B cell (primary cell): Measurements from ENCODE around the gene SMTNL2. TPM values are rescaled to one million over a fixed set of nuclear protein-coding genes. Genes with fewer than 3 reads are reported as not detected.

ENCODE experiments used
- ATAC-seq: fragments of 200-7000 bp; cut with Tn5 transposase; one replicate; pipeline ENCODE4 v1.10.0; 2021; ENCODE audit warnings: low read depth, mild to moderate bottlenecking, moderate number of reproducible peaks, moderate library complexity
- CTCF ChIA-PET: fragments of 350-600 bp; sonication (Branson Sonifier 250); formaldehyde crosslinking; loops from one replicate; lab custom pipeline; 2021; ENCODE audit warnings: antibody characterized with exemption, inconsistent platforms; lab: Charles Lee
- POLR2A ChIA-PET: fragments of 350-600 bp; sonication (Branson Sonifier 250); formaldehyde crosslinking; loops from one replicate; lab custom pipeline; 2021; ENCODE audit warnings: antibody characterized with exemption; lab: Charles Lee
- DNase-seq: peaks from one replicate; pipeline ENCODE4 v3.0.0; 2013
- H2AFZ ChIP-seq: 2 replicates; pipeline ENCODE4 v1.6.1; 2012; ENCODE audit warnings: mild to moderate bottlenecking, low read depth, low read length; ENCODE audit not compliant: insufficient read depth, poor library complexity, severe bottlenecking
- H3K27ac ChIP-seq, 2 donors: 1 replicate in 1 of 2; 2 replicates in 1 of 2; pipeline ENCODE4 v1.5.1; 2012 to 2013; ENCODE audit warnings: low read length in 2 of 2, mild to moderate bottlenecking in 2 of 2, moderate library complexity in 1 of 2
- H3K27me3 ChIP-seq, 4 experiments: fragments of 200-600 bp in 1 of 4; sonication (generic) in 1 of 4; replicated peaks in 1 of 4; 1 replicate in 2 of 4; 2 replicates in 2 of 4; pipeline versions ENCODE4 v1.6.1 to v1.7.0; 2013 to 2016; ENCODE audit warnings: low read length in 3 of 4, mild to moderate bottlenecking in 2 of 4, mixed read lengths in 1 of 4, moderate library complexity in 1 of 4; ENCODE audit not compliant: insufficient read depth in 4 of 4, control insufficient read depth in 3 of 4; ENCODE audit errors: control extremely low read depth in 1 of 4
- H3K36me3 ChIP-seq, 2 experiments: replicated peaks in 1 of 2; 1 replicate in 1 of 2; 2 replicates in 1 of 2; pipeline versions ENCODE4 v1.6.1 to v1.7.1; 2013; ENCODE audit warnings: low read length in 1 of 2; ENCODE audit not compliant: insufficient read depth in 2 of 2, control insufficient read depth in 1 of 2; ENCODE audit errors: control extremely low read depth in 1 of 2, extremely low read depth in 1 of 2
- H3K4me1 ChIP-seq, 2 donors: fragments of 200-600 bp in 1 of 2; sonication (generic) in 1 of 2; 1 replicate in 1 of 2; 2 replicates in 1 of 2; pipeline versions ENCODE4 v1.5.1 to v1.6.1; 2013 to 2017; ENCODE audit warnings: low read length in 2 of 2; ENCODE audit not compliant: control insufficient read depth in 2 of 2, insufficient read depth in 2 of 2
- H3K4me2 ChIP-seq: replicated peaks from 2 replicates; pipeline ENCODE3; 2012; ENCODE audit warnings: mild to moderate bottlenecking, low read depth, low read length; ENCODE audit not compliant: poor library complexity, severe bottlenecking
- H3K4me3 ChIP-seq, 5 experiments: fragments of 200-600 bp in 1 of 5; sonication (generic) in 1 of 5; 1 replicate in 3 of 5; 2 replicates in 2 of 5; pipeline versions ENCODE4 v1.5.1 to v1.7.0; 2011 to 2016; ENCODE audit warnings: low read length in 4 of 5, mild to moderate bottlenecking in 4 of 5, low read depth in 2 of 5, control low read depth in 1 of 5, moderate library complexity in 1 of 5; ENCODE audit not compliant: insufficient read depth in 1 of 5; ENCODE audit errors: control extremely low read depth in 1 of 5, extremely low read depth in 1 of 5
- H3K79me2 ChIP-seq: fragments of 200-600 bp; sonication (generic); one replicate; pipeline ENCODE4 v1.6.0; 2016; ENCODE audit warnings: low read length; ENCODE audit not compliant: control insufficient read depth, insufficient read depth
- H3K9ac ChIP-seq: fragments of 200-600 bp; sonication (generic); 2 replicates; pipeline ENCODE4 v1.6.1; 2017; ENCODE audit warnings: mild to moderate bottlenecking, low read length, moderate library complexity
- H3K9me3 ChIP-seq, 3 donors: one replicate each; pipeline versions ENCODE4 v1.6.1 to v1.7.1; 2013; ENCODE audit warnings: low read length in 2 of 3; ENCODE audit not compliant: control insufficient read depth in 2 of 3, insufficient read depth in 1 of 3; ENCODE audit errors: control extremely low read depth in 1 of 3
- H4K20me1 ChIP-seq: 2 replicates; pipeline ENCODE4 v1.6.0; 2012; ENCODE audit warnings: mild to moderate bottlenecking, low read length; ENCODE audit not compliant: insufficient read depth, control insufficient read depth, poor library complexity, severe bottlenecking
- H3K27ac Mint-ChIP-seq: one replicate; pipeline ENCODE4 v1.8.0; 2021; ENCODE audit warnings: mixed read lengths
- H3K27me3 Mint-ChIP-seq: one replicate; pipeline ENCODE4 v1.8.0; 2021; ENCODE audit warnings: mixed read lengths
- H3K4me1 Mint-ChIP-seq: one replicate; pipeline ENCODE4 v1.8.0; 2021; ENCODE audit warnings: mixed read lengths
- H3K4me3 Mint-ChIP-seq: one replicate; pipeline ENCODE4 v1.8.0; 2021; ENCODE audit warnings: mixed read lengths
- H3K9me3 Mint-ChIP-seq: one replicate; pipeline ENCODE4 v1.8.0; 2022; ENCODE audit warnings: mixed read lengths; ENCODE audit not compliant: insufficient read depth
- EZH2 ChIP-seq: IDR thresholded peaks from 2 replicates; pipeline ENCODE4 v1.6.1; 2012; ENCODE audit warnings: borderline replicate concordance, low read depth, mild to moderate bottlenecking, moderate library complexity, low read length; ENCODE audit not compliant: insufficient read depth, poor library complexity, severe bottlenecking
- WGBS: methylation state at CpG from one replicate; pipeline ENCODE4 v1.1.5; 2013; ENCODE audit warnings: missing lambda C conversion rate; ENCODE audit not compliant: insufficient coverage; 5-methylcytosine and 5-hydroxymethylcytosine counted together
- intact Hi-C: fragments of 100-400 bp; cut with micrococcal nuclease; formaldehyde crosslinking; loops from one replicate; pipeline ENCODE4 v1.10.0; 2022
- polyA plus RNA-seq: library from polyadenylated mRNA; depleted of rRNA; stranded (reverse); fragments of >200 nt; gene quantifications from 2 replicates; pipeline ENCODE4 v1.2.3, GENCODE V29; 2012
- total RNA-seq, 2 donors: library from RNA; stranded (reverse); fragments of 120-200 nt in 1 of 2; gene quantifications; 1 replicate in 1 of 2; 2 replicates in 1 of 2; pipeline versions ENCODE4 v1.2.3 to v1.2.4, GENCODE V29; 2013 to 2022
- TF ChIP-seq, protein P1 (sequence below): fragments of 200-600 bp; IDR thresholded peaks from one replicate; pipeline ENCODE4 v1.8.0; 2022; ENCODE audit warnings: antibody characterized with exemption, mild to moderate bottlenecking

SMTNL2 gene
- total and polyA plus RNA-seq, 2 donors (not counting 1 experiment from before 2014, with no cell fraction given): not detected

DNA sequence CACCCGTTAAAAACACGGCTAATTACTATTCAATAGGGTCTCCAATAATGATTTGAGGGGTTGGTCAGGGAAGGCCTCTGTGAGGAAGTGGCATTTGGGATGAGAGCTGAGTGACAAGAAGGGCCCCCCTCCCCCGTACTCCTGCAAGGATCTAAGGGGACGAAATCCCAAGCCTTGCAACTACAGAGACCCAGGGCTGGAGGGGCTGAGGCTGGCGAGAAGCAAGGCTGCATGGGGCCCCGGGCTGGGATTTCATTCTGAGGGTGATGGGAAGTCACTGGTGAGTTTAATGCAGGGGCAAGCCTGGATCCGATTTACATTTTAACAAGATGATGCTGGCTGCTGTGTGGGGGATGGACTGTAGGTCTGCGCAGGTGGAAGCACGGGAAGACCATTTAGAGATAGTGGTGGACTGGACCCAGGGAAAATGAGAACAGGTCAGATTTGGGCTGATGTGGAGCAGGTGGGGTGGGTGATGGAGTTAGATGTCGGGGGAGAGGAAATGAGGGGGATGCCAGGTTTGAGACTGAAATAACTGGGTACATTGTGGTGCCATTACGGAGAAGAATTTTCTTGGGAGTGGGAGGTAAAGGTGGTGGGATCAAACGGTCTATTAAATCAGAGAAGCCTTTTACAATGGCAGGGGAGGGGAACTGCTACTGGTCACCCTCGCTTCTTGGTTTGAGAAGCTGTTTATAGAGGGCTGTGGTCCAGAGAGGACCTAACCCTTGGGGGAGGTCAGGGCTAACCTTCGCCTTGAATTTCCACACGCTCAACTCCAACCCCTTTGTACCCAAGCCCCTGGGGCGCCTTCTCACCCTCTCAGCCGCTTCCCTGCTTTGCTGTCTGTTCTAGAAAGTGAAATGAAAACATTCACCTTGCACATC is 28.2 kb upstream of the SMTNL2 start:
- Histone ChIP-seq H3K4me2 (peak overlapping the region; percentile 94), H2AFZ (peak overlapping the region; percentile 89), H3K79me2 (peaks cover 22% of the 10 kb centered on the region), H3K9ac (peak overlapping the region; percentile 78), H3K4me3 (peak overlapping the region; percentile 74 to 90 (median 83)), H3K36me3 (peaks cover 0 to 17% of the 10 kb centered on the region in 2 experiments), H4K20me1 (peaks cover 13% of the 10 kb centered on the region), H3K27ac (peak overlapping the region; percentile 66 to 83), H3K27me3 (no peaks in the 10 kb centered on the region), H3K4me1 (peaks cover 19 to 21% of the 10 kb centered on the region in 2 donors), H3K9me3 (no peaks in the 10 kb centered on the region)
- DNase-seq (no peak), ATAC-seq (no peak)
- ChIA-PET POLR2A (interaction anchor here (0.7 kb wide), 1 partner anchor 9 kb away, joined by 5 read pairs; no protein-coding TSS in a partner anchor), CTCF (interaction anchor here (5.9 kb wide), 1 partner anchor 11 kb away, joined by 48 read pairs; no protein-coding TSS in a partner anchor)
- Mint-ChIP-seq H3K27me3 (no peaks in the 10 kb centered on the region), H3K9me3 (no peaks in the 10 kb centered on the region), H3K4me3 (peak overlapping the region; percentile 94), H3K27ac (peak overlapping the region; percentile 96), H3K4me1 (peaks cover 24% of the 10 kb centered on the region)
- TF ChIP-seq EZH2: no peak
- TF ChIP-seq, protein P1, sequence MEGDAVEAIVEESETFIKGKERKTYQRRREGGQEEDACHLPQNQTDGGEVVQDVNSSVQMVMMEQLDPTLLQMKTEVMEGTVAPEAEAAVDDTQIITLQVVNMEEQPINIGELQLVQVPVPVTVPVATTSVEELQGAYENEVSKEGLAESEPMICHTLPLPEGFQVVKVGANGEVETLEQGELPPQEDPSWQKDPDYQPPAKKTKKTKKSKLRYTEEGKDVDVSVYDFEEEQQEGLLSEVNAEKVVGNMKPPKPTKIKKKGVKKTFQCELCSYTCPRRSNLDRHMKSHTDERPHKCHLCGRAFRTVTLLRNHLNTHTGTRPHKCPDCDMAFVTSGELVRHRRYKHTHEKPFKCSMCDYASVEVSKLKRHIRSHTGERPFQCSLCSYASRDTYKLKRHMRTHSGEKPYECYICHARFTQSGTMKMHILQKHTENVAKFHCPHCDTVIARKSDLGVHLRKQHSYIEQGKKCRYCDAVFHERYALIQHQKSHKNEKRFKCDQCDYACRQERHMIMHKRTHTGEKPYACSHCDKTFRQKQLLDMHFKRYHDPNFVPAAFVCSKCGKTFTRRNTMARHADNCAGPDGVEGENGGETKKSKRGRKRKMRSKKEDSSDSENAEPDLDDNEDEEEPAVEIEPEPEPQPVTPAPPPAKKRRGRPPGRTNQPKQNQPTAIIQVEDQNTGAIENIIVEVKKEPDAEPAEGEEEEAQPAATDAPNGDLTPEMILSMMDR: no peak
- 84% methylated on average over 11 of the region's 17 CpGs for WGBS
- intact Hi-C loops: loop anchor here (1.0 kb wide), 2 partner anchors 9 to 413 kb away; partner anchors contain the start of genes CYB5D2 and ZZEF1
